ENCODE data around the gene MAT2A. TPM values are rescaled to one million over a fixed set of nuclear protein-coding genes. Genes with fewer than 3 reads are reported as not detected.
A peak's percentile ranks its signal among the peaks of the same experiment; 100 is the strongest.

The MAT2A gene
- total and polyA plus RNA-seq, 9 of the 15 experiments (the other 6 are each of a cell fraction or from before 2014, with no cell fraction given): 130 to 1,027 (median 240) TPM

DNA sequence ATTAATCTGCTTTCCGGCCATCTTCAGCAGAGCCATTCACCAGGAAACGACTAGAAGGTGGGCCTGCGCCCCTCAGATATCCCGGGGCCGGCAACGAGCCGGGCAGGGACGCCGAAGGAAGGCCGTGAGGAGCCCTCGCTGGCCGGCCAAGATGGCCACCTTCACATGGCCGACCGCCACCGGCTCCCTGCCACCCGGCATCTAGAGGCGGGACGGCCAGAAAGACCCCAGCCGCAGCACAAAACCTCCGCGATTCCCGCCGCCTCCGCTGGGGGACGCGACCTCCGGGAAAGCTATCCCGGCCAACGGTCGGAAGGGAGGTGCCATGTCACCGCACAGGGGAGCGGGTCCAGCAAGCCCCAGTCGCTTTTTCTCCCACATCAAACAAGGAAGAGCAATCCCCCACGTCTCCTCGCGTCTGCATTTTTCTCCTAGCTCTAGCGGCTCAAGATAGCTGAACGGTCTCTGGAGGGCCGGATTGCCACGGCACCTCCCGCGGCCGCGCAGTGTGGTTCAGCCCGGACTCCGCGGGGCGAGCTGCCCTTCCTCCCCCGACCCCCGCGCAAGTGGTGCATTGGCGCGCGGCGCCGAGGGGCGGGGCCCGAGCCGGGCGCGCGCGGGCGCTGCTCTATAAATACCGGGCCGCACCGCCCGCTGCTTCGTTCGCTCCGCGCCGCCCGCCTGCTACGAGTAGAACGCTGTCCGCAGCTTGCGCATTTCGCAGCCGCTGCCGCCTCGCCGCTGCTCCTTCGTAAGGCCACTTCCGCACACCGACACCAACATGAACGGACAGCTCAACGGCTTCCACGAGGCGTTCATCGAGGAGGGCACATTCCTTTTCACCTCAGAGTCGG lies at the start of gene MAT2A (continued):
- no peak for TF ChIP-seq GABPB2 (CRISPR knock-in tag; conservative IDR thresholded peaks at IDR 0.05)
- TF ChIP-seq SRF (CRISPR knock-in tag; IDR thresholded peaks at IDR 0.05): peak in 1 of 2 experiments; percentile 31; a peak in 2 of 4 replicates
- peak; percentile 73 for TF ChIP-seq NCOR1 (IDR thresholded peaks at IDR 0.05)
- TF ChIP-seq ZNF347 (CRISPR knock-in tag; IDR thresholded peaks at IDR 0.05; ENCODE audit: low read depth): no peak
- TF ChIP-seq GABPA (tag; conservative IDR thresholded peaks at IDR 0.05; ENCODE audit: low read depth): peak; percentile 58
- TF ChIP-seq NFXL1 (CRISPR knock-in tag; IDR thresholded peaks at IDR 0.05): no peak
- peak; percentile 91 for TF ChIP-seq MYC (IDR thresholded peaks at IDR 0.05; ENCODE audit: low read depth, low read length)
- peak; percentile 95; the same call in 1 of the 2 replicates for TF ChIP-seq MYC (CRISPR knock-in tag; IDR thresholded peaks at IDR 0.05; ENCODE audit: borderline replicate concordance, low read depth)
- no peak for TF ChIP-seq NFE2L1 (tag; IDR thresholded peaks at IDR 0.05; ENCODE audit: borderline replicate concordance, low read depth)
- TF ChIP-seq RAD21 (CRISPR knock-in tag; conservative IDR thresholded peaks at IDR 0.05 in 1 of 2, IDR thresholded peaks at IDR 0.05 in 1 of 2): peak; percentile 60 to 72
- TF ChIP-seq HDAC1 (IDR thresholded peaks at IDR 0.05): no peak; a peak in 1 of 4 replicates
- peak; percentile 92 for TF ChIP-seq ZBED1 (IDR thresholded peaks at IDR 0.05)
- no peak for TF ChIP-seq HDAC3 (IDR thresholded peaks at IDR 0.05; ENCODE audit: borderline replicate concordance, partially characterized antibody)
- no peak; the same call in none of the 2 replicates for TF ChIP-seq ETV5 (CRISPR knock-in tag; IDR thresholded peaks at IDR 0.05; ENCODE audit: low read depth)
- TF ChIP-seq GTF2E2 (tag; IDR thresholded peaks at IDR 0.05): peak; percentile 98
- TF ChIP-seq BRD4 (IDR thresholded peaks at IDR 0.05): no peak; the same call in 1 of the 2 replicates
- TF ChIP-seq ZC3H8 (IDR thresholded peaks at IDR 0.05): 0 out of 2 replicates have a peak, but pooled peaks have one; percentile 62
- TF ChIP-seq RBBP5 (IDR thresholded peaks at IDR 0.05; ENCODE audit: borderline replicate concordance, insufficient read depth, low read length, poor library complexity, severe bottlenecking): peak; percentile 31
- TF ChIP-seq MAFK (IDR thresholded peaks at IDR 0.05; ENCODE audit: low read length): 0 out of 2 replicates have a peak, but pooled peaks have one; percentile 7
- TF ChIP-seq, protein P1, sequence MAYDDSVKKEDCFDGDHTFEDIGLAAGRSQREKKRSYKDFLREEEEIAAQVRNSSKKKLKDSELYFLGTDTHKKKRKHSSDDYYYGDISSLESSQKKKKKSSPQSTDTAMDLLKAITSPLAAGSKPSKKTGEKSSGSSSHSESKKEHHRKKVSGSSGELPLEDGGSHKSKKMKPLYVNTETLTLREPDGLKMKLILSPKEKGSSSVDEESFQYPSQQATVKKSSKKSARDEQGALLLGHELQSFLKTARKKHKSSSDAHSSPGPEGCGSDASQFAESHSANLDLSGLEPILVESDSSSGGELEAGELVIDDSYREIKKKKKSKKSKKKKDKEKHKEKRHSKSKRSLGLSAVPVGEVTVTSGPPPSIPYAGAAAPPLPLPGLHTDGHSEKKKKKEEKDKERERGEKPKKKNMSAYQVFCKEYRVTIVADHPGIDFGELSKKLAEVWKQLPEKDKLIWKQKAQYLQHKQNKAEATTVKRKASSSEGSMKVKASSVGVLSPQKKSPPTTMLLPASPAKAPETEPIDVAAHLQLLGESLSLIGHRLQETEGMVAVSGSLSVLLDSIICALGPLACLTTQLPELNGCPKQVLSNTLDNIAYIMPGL (CRISPR knock-in tag; IDR thresholded peaks at IDR 0.05): peak; percentile 80
- TF ChIP-seq ZNF175 (CRISPR knock-in tag; IDR thresholded peaks at IDR 0.05; ENCODE audit: low read depth): 0 out of 2 replicates have a peak, but pooled peaks have one; percentile 59
- peak; percentile 34; the same call in 1 of the 2 replicates for TF ChIP-seq ZNF134 (CRISPR knock-in tag; conservative IDR thresholded peaks at IDR 0.05)
- no peak for TF ChIP-seq ZNF197 (CRISPR knock-in tag; IDR thresholded peaks at IDR 0.05; ENCODE audit: low read depth)
- no peak for TF ChIP-seq POU5F1 (IDR thresholded peaks at IDR 0.05; ENCODE audit: borderline replicate concordance, low read depth, low read length, partially characterized antibody)
- TF ChIP-seq IRF2 (CRISPR knock-in tag; IDR thresholded peaks at IDR 0.05): no peak
- no peak for TF ChIP-seq NFIX (CRISPR knock-in tag; IDR thresholded peaks at IDR 0.05; ENCODE audit: low read depth)
- peak; percentile 37; the same call in 1 of the 2 replicates for TF ChIP-seq ZNF121 (CRISPR knock-in tag; conservative IDR thresholded peaks at IDR 0.05)
- no peak for TF ChIP-seq ZNF695 (CRISPR knock-in tag; IDR thresholded peaks at IDR 0.05)

All from K562 (cell line).